ENCODE results near the gene C19orf67.

The C19orf67 gene

GRCh38 chr19:14085309-14085995 is at the start of gene C19orf67:
Gene C19orf67, minus strand, starts transcription at chr19:14085783. Its CDS starts 156 bp downstream, at chr19:14085627.
- no peak for DNase-seq

GRCh38 chr19:14135355-14135754 is 49.8 kb upstream of the C19orf67 start:
- no peak for DNase-seq

GRCh38 chr19:14127929-14128509 is 42.4 kb upstream of the C19orf67 start:
- DNase-seq = no peak

GRCh38 chr19:14127176-14127575 is 41.6 kb upstream of the C19orf67 start:
- no peak for DNase-seq

- no peak for DNase-seq
Observed at GRCh38 chr19:14122924-14123323, 37.3 kb upstream of the C19orf67 start.

- DNase-seq = no peak
Observed at GRCh38 chr19:14120497-14120780, 34.9 kb upstream of the C19orf67 start.

- no peak for DNase-seq
Observed at GRCh38 chr19:14119644-14120496, 34.3 kb upstream of the C19orf67 start.

GRCh38 chr19:14119146-14119545 is 33.6 kb upstream of the C19orf67 start:
- no peak for DNase-seq

- DNase-seq = peak in 55 of 56 donors; percentile 49 to 92 (median 76)
Observed at GRCh38 chr19:14118165-14119051, 32.8 kb upstream of the C19orf67 start.

- DNase-seq = peak; percentile 82 to 100 (median 99)
Observed at GRCh38 chr19:14117668-14118164, 32.1 kb upstream of the C19orf67 start, which contains the start of gene PRKACA. Gene PRKACA, minus strand, starts transcription at chr19:14117762. Its CDS starts 215 bp downstream, at chr19:14117547.

- DNase-seq = peak in 25 of 56 donors; percentile 14 to 54 (median 37)
Observed at GRCh38 chr19:14116918-14117578, 31.5 kb upstream of the C19orf67 start.

GRCh38 chr19:14116525-14116917 is 30.9 kb upstream of the C19orf67 start:
- no peak for DNase-seq

- DNase-seq = no peak
Observed at GRCh38 chr19:14115756-14116155, 30.2 kb upstream of the C19orf67 start.

- peak in 13 of 56 donors; percentile 2 to 36 (median 11) for DNase-seq
Observed at GRCh38 chr19:14114854-14115253, 29.3 kb upstream of the C19orf67 start.

- no peak for DNase-seq
Observed at GRCh38 chr19:14114439-14114838, 28.9 kb upstream of the C19orf67 start.

GRCh38 chr19:14113762-14114414 is 28.3 kb upstream of the C19orf67 start:
- peak in 7 of 56 donors; percentile 5 to 35 (median 18) for DNase-seq

GRCh38 chr19:14112809-14113385 is 27.3 kb upstream of the C19orf67 start:
- DNase-seq = no peak

- no peak for DNase-seq
Observed at GRCh38 chr19:14112051-14112808, 26.6 kb upstream of the C19orf67 start.

GRCh38 chr19:14111486-14111885 is 25.9 kb upstream of the C19orf67 start:
- no peak for DNase-seq
